Retinal pigment epithelial cell (primary cell): Measurements from ENCODE around the gene EHBP1L1.

Experiments used
- DNase-seq: peaks from one replicate; pipeline ENCODE4 v3.0.0-alpha.2; 2010; ENCODE audit warnings: low read depth
- H3K4me3 ChIP-seq: 2 replicates; pipeline ENCODE4 v1.5.1; 2011; ENCODE audit warnings: mild to moderate bottlenecking, low read length, control low read depth, moderate library complexity
- TF ChIP-seq, protein P1 (sequence below): conservative IDR thresholded peaks from 2 replicates; pipeline ENCODE4 v1.5.1; 2011; ENCODE audit warnings: low read depth, low read length, control low read depth, inconsistent platforms

Gene EHBP1L1

DNA sequence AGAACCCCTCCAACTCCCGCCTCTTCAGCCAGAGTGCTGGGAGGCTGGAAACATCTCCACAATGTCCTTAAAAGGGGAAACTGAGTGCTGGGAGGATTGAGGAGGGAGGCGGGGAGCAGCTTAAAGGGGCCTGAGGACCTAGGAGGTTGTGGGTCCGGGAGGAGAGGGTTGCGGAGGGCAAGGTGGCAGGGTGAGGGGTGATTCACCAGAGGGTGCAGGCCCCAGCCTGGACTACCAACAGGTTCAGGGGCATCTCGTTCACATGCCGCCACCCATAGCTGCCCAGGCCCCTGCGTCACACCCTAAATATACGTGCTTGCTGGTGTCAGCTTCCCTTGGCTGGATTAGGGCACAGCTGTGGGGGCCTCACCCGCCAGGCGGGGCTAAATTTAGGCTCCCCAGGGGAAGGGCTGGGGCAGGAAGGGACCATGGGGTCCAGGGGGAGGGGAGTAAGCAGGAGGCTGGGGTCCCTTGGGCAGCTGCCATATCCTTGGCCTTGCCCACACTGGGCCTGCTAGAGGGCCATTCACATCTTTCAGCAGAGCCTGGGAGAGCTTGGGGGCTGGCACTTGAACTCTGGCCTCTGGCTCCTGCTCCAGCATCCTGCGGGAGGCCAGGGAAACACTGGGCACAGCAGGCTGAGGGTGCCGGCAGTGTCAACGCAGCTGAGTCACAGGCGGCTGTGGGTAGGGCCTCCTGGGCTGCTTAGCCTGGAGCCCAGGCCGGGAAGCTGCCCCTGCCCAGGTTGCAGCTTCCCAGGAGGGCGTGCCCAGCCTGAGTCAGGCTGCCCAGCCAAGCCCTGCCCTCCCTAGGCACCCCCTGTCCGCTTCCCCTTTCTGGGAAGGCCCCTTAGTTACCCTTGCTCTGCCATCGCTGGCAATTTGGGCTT, 1.3 kb downstream of the EHBP1L1 start:
- no peak for DNase-seq
- TF ChIP-seq, protein P1, sequence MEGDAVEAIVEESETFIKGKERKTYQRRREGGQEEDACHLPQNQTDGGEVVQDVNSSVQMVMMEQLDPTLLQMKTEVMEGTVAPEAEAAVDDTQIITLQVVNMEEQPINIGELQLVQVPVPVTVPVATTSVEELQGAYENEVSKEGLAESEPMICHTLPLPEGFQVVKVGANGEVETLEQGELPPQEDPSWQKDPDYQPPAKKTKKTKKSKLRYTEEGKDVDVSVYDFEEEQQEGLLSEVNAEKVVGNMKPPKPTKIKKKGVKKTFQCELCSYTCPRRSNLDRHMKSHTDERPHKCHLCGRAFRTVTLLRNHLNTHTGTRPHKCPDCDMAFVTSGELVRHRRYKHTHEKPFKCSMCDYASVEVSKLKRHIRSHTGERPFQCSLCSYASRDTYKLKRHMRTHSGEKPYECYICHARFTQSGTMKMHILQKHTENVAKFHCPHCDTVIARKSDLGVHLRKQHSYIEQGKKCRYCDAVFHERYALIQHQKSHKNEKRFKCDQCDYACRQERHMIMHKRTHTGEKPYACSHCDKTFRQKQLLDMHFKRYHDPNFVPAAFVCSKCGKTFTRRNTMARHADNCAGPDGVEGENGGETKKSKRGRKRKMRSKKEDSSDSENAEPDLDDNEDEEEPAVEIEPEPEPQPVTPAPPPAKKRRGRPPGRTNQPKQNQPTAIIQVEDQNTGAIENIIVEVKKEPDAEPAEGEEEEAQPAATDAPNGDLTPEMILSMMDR = no peak
- peak overlapping the region; percentile 50 for H3K4me3 ChIP-seq

DNA sequence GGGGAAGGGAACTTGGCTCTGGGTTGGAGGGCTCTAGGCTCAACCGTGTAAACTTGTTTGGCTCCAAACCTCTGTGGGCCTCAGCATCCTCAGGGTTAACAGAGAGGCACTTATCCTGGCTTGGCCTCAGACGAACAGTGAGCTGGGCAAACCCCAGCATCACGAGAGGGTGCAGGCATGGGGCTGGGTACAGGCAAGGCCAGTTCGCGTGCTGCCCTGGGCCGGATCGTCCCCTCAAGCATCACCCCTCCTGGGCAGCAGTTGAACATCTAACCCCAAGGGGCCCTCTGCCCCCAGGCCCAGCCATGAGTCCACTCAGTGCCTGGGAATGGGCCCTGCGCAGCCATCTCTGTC, 1.9 kb downstream of the EHBP1L1 start:
- peak overlapping the region; percentile 28 for H3K4me3 ChIP-seq
- DNase-seq = no peak
- TF ChIP-seq, protein P1 = no peak

DNA sequence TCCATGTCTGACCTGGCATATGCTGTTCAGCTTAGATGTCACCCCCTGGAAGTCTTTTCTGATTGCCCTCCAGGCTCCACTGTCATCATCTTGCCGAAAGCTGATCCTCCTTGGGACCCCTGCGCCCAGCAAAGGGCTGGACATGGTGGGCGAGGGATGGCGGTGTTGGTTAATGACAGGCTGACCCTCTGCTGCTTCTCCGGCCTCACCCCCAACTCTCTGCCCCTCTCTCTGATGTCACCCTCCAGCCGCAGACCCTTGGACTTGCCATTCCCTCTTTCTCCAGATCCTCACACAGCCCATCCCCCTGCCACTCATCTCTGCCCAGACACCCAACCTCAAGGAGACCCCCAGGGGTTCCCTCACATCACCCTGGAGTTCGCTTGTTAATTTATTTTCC, 2.3 kb downstream of the EHBP1L1 start:
- TF ChIP-seq, protein P1 = no peak
- no peak overlapping the region for H3K4me3 ChIP-seq
- no peak for DNase-seq

DNA sequence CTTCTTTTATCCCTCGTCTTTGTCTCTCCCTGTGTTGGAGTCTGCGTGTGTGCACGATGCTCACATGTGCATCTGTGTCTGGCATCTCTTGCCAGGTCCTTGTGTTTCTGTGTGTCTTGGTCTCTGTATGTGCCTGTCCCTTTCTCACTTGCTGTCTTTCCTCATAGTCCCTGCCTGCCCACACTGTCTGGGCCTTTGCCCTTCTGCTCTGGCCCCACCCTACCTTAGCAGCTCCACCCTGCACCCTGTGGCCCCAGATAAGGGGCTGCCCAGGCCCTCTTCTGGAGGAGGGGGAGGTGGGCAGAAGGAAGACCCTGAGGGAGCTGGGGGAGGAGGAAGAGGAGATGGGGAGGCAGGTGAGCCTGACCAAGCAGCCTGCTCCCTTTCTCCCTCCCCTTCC, 2.8 kb downstream of the EHBP1L1 start:
- no peak for DNase-seq
- H3K4me3 ChIP-seq = no peak overlapping the region
- TF ChIP-seq, protein P1 = no peak

DNA sequence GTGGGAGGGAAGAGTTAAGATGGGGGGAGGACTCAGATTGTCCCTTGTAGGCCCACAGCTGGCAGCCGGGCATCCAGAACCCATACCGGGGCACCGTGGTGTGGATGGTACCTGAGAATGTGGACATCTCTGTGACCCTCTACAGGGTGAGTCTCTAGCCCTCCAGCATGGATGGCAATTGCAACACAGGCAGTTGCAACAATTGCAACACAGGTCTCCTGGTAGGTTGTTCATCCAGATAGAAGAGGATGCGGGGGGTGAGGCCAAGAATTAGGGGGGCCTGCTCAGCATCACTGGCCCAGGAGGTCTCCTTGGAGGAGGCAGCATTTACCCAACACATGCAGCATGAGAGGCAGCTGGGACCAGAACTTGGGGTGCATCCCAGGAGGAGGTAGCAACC, 3.4 kb downstream of the EHBP1L1 start:
- no peak overlapping the region for H3K4me3 ChIP-seq
- TF ChIP-seq, protein P1 = no peak
- no peak for DNase-seq

DNA sequence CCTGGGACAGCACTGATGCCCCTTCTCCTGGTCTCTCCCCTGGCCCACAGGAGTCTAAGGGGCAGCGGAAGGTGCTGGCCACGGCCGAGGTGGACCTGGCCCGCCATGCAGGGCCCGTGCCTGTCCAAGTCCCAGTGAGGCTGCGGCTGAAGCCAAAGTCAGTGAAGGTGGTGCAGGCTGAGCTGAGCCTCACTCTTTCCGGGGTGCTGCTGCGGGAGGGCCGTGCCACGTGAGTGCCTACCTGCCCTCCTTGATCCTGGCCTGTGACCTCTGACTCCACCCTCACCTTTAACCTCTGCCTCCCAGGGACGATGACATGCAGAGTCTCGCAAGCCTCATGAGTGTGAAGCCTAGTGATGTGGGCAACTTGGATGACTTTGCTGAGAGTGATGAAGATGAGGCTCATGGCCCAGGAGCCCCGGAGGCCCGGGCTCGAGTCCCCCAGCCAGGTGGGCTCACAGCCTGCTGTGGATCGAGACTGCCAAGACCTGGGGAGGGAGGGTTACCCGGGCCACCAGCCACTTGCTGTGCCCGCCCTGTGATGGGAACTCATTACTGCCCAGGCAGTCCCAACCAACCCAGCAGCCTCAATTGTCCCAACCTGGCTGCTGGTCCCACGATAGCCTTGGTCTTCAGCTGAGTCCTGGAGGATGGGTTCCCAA, 4.3 kb downstream of the EHBP1L1 start:
- no peak overlapping the region for H3K4me3 ChIP-seq
- TF ChIP-seq, protein P1 = no peak
- DNase-seq = no peak

DNA sequence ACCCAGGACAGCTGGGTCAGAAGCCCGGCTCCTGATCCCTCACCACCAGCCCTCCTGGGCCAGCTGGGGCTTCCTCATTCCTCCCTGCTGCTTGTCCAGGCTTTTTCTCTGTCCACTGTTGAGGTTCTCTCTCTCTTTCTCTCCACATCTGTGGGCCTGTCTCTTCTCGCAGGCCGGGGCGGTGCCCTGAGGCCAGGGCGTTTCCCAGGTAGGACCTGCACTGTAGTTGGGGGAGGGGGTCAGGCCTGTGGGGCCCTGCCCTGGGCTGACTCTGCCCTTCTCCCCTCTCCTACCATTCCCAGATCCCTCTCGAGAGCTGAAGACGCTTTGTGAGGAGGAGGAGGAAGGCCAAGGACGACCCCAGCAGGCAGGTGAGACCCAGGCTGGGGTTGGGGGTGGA, 4.9 kb downstream of the EHBP1L1 start:
- TF ChIP-seq, protein P1 = no peak
- DNase-seq = no peak
- H3K4me3 ChIP-seq = no peak overlapping the region
